Stimulated activated CD4-positive, alpha-beta T cell treated with anti-CD3 and anti-CD28 coated beads, TNF-alpha, amount 100 ng/mL, for 4 hours (primary cell): Measurements from ENCODE around the gene MFN2.
"Not testable (repeated sequence)": the region's sequence is repeated elsewhere in the genome, so short reads cannot be mapped to it uniquely, and the experiment has no call there.

Experiments
- DNase-seq, 3 experiments: peaks; one replicate each; pipeline ENCODE4 v3.0.0-alpha.2; 2020; ENCODE audit warnings: low read depth in 3 of 3

The MFN2 gene

DNA sequence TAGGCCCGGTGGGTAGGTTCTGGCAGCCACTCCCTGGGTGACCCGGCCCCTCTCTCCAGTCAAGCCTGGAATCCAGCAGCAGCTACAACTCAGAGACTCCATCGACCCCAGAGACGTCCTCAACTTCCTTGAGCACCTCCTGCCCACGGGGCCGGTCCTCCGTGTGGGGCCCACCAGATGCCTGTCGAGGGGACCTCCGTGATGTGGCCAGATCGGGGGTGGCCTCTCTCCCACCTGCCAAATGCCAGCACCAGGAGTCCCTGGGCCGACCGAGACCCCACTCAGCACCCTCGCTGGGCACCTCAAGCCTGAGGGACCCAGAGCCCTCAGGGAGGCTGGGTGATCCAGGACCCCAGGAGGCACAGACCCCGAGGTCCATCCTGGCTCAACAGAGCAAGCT lies 41.8 kb downstream of the MFN2 start:
- DNase-seq: no peak

DNA sequence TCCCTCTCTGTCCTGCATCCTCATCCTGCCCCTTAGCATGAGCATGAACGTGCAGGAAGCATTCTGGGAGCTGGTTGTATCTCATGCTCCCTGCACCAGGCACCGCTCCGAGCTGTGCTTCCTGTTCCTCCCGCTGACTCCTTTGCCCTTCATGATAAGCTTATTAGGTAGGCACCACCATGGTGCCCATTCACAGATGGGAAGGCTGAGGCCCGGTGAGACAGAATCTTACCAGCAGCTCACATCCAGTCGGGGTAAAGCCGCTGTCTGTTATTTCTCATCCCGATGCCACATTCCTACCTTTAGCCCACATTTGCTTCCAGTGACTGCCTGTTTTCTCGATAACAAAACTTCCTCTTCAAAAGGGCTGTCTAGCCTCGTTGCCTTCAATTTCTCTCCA lies 46.3 kb downstream of the MFN2 start:
- DNase-seq: no peak

DNA sequence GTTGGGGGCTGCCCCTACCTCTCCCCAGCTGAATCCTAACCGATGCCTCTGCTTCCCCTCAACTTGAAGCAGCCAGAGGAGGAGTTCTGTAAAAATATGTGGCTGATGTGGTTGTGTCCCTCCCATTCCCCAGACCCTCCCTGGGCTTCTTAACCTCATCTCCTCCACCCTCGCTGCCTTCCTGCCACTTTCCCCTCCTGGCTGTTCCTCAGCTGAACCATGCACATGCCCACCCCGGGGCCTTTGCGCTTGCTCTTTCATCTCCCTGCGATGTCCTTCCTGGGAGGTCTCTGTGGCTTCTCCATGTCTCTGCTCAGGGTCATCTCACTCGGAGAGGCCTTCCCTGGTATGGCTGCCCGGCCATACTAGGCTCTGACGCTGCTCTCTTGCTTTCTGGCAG lies 48.0 kb downstream of the MFN2 start:
- no peak for DNase-seq

DNA sequence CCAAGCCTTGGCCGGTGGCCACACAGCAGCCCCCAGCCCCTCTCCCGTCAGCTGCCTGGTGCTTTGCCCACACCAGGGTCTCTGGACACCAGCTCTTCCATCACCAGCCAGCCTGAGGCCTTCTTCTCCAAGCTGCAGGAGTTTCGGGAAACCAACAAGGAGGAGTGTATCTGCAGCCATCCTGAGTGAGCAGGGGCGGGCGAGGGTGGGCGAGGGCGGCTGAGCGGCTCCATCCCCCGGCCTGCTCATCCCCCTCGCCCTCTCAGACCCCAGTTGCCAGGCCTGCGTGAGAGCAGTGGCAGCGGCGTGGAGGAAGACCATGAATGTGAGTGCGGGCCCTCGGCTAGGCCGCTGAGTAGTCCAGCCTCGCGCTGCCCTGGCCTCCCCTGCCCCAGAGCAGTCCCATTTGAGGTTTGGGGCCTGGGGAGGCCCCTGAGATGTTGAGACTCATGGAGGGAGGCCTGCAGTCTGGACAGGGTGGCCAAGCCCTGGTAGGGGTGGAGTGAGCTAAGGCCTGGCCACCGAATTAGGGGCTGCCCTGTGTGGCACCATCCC lies 48.8 kb downstream of the MFN2 start:
- no peak for DNase-seq

DNA sequence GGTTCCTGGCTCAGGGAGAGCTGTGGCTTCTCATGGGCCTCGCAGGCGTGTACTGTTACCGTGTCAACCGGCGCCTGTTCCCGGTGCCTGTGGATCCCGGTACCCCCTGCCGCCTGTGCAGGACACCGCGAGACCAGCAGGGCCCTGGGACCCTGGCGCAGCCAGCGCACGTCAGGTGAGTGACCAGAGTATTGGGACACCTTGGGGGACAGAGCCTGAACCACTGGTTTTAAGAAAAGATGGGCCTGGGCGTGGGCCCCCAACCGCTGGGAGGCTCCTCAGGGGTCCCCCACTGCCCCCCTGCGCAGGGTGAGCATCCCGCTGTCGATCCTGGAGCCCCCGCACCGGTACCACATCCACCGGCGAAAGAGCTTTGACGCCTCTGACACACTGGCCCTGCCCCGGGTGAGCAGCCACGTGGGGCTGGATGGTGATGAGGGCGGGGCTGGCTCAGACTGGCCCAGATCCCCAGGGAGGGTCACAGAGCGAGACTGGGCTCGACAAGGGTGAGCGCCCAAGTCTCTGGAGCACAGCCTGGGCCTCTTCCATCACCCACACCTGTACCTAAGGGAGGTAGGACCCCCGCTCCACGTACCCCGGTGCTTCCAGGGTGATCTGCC lies 49.6 kb downstream of the MFN2 start:
- no peak for DNase-seq

DNA sequence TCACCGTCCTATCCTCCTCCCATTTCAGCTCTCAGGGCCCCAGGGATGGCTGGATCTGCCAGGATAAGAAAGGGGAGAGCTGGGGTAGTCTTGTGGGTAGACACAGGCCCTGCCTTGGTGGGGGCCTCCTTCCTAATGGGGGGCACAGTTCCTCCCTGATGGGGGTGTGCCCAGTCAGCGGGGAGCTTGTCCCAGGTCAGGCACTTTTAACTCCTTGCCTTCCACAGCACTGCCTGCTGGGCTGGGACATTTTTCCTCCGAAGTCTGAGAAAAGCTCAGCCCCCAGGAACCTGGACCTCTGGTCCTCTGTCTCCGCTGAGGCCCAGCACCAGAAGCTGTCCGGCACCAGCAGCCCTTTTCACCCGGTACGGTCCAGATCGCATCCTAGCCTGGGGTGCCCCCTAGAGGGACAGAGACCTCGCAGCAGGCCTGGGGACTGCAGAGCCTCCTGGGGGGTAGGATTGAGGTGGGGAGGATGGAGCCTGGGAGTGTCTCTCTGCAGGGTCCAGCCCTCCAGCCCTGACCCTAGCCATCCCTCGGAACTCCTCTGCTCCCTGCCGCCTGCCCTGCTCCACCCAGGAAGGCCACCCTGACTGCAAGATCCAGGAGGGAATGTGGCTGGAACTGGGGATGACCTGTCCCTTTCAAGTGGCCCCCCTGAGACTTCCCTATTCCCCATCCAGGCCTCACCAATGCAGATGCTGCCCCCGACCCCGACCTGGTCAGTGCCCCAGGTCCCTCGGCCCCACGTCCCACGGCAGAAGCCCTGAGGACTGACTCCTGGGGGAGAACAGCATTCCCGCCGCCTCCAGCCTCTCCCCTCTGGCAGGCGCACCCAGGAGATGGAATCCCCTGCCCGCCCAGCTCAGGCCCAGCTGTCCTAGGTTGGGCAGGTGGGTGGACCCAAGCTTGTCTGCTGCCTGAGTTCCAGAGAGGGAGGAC lies 51.1 kb downstream of the MFN2 start:
- no peak for DNase-seq

DNA sequence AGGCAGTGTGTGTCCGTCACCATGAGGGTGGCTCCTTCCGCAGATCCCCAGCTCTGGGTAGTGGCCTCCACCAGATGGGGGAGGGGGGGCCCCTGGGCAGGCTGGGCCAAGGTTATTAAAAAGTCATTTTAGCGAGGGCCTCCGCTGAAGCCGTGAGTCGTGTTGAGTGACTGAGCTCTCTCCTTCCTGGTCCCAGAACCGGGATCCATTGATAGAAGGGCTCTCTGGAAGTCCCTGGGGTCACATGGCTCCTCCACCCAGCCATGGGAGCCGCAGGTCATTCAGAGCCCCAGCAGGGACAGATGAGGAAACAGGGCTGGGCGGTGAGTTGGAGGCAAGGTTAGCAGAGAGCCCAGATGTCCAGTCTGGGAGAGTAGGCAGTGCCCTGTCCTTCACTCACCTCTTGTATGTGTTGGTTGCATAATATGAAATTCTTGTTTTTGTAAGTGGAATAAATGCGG lies 51.9 kb downstream of the MFN2 start:
- DNase-seq: no peak

DNA sequence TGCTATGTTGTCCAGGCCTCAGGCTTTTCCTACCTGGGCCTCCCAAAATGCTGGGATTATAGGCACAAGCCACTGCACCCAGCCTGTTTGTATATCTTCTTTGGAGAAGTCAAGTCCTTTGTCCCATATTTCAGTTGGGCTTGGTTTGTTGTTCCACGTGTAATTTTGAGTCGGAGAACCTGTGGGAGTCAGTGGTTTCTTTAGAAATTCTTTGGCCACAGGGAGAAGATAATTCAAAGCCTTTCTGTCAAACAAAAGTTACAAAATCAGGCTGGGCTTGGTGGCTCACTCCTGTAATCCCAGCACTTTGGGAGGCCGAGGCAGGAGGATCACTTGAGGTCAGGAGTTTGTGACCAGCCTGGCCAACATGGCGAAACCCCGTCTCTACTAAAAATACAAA lies 53.2 kb downstream of the MFN2 start:
- not testable (repeated sequence) for DNase-seq

DNA sequence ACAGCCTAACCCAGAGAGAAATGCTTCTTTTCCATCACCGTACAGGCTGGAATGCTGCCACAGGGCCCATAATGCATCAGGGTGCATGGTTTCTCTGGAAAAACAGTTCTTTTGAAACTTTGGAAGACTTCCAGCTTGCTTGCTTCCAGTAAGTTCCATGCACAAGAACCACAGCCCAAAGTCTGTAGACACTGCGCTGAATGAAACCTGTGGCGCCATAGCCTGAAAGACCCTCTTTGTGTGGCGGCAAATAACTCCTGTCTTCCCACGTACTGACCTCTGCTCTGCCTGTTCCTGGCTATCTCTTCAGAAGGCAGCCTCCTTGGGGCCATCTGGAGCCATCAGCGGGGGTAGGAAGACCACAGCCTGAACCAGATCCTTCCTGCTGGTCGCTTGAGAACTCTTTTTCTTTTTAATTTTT lies 54.1 kb downstream of the MFN2 start:
- no peak for DNase-seq

DNA sequence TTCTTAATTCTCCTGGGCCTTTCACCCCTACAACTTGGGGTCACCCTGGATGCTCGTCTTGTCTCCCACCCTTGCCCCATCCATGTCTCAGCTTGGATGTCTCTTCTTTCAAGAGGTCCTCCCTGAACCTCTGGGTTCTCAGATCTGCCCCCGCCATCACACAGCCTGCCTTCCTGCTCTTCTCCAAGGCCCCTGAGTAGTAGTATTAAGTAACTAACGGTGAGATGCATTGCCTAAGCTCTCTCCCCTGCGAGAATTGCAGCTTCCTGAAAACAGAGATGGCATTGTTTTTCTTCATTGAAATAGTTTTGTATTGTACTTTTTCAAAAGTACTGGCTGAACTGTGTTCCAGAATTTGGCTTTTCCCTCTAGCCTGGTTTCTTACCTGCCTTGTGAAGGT lies 55.1 kb downstream of the MFN2 start:
- DNase-seq: no peak

DNA sequence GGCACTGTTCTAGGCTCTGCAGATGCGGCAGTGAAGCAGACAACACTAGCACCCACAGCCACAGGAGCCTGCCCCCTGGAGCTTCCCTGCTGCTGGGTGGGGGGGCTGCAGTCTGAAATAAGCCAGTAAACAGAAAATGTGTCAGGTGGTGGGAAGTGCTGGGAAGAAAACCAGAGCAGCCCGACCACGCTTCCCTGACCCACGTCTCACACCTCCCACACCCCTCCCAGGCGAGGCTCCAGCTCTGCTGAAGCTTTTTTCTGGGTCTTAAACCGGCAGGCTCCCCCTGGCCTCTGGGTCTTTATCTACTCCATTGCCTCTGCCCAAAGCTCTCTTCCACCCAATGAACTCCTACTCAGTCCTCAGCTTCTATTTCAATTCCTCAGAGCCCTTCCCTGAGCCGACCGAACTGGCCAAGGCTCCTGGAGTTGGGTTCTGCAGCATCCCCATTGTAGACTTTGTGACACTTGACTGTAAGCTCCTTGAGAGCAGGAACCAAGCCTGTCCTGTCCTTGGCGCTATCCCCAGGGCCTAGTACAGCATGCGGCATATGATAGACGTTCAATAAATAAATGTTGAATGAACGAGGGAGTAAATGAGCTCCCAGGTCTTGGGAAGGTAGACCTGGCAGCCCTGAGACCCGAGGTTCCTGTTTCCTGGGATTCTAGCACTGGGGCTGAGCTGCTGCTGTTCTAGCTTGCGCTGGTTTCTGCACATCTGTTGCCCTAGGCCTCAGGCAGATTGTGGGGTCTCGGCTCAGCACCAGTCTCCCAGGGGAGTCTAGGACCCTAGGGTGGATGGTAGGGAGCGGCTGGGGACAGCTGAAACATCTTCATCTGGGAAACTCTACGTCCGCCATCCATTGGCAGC lies 57.5 kb downstream of the MFN2 start:
- DNase-seq: no peak

DNA sequence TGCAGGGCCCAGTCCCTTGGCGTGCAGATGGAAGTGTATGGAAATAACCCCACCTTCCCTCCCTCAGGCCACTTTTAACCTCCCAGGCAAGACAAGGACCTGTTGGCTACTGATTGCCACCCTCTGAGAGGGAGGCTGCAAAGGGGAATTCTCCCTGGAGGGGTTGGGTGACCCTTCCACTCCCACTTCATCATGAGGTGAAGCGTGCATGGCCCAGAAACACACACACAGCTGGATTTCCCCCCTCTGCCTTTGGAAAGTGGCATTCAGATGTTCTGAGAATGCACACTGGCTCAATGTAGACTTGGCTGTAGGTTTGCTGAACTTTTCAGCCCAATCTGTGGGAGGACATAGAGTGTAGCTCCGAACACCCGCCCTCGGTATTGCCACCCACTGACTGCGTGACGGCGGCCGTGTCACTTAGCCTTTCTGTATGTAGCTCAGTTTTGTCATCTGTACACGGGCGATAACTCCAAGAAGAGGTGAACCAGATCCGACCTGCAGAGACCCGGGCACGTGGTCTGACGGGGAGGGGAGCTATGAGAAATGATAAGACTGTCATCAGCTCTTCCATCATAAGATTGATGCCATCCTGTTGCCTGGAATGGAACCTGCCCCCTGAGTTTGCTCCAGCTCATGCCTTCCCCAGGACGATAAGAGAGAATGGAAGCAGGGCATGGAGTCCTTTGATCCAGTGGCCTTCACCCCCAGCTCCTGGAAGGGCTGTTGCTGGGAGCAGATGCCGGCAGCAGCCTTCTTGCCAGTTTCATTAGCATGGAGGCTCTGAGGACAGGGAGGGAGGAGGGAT lies 58.3 kb downstream of the MFN2 start:
- no peak for DNase-seq

DNA sequence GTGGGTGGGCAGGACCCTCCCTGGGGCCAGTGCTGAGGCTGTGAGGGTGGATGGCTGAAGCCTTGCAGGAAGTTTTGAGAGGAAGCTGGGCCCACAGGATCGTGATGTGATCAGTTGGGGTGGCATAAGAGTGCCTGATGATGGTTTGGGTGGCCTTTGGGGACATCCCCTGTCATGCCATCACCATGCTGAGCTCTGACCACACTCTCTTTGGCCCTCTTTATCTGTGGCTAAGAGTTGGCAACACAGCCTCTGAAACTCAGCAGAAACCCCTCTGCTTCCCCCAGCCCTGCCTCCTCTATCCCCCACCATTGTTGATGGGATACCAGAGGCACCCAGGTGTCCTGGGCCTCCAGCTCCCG lies 58.9 kb downstream of the MFN2 start:
- no peak for DNase-seq

DNA sequence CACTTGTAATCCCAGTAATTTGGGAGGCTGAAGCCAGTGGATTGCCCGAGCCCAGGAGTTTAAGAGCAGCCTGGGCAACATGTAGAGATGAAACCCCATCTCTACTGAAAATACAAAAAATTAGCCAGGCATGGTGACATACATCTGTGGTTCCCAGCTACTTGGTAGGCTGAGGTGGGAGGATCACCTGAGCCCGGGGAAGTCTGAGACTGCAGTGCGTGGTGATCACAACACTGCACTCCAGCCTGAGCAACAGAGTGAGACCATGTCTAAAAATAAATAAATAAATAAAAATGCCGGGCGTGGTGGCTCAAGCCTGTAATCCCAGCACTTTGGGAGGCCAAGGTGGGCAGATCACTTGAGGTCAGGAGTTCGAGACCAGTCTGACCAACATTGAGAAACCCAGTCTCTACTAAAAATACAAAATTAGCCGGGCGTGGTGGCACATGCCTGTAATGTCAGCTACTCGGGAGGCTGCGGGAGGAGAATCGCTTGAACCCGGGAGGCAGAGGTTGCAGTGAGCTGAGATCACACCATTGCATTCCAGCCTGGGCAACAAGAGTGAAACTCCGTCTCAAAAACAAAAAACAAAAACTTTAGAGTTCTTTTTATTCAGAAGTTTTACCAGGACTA lies 59.7 kb downstream of the MFN2 start:
- not testable (repeated sequence) for DNase-seq

DNA sequence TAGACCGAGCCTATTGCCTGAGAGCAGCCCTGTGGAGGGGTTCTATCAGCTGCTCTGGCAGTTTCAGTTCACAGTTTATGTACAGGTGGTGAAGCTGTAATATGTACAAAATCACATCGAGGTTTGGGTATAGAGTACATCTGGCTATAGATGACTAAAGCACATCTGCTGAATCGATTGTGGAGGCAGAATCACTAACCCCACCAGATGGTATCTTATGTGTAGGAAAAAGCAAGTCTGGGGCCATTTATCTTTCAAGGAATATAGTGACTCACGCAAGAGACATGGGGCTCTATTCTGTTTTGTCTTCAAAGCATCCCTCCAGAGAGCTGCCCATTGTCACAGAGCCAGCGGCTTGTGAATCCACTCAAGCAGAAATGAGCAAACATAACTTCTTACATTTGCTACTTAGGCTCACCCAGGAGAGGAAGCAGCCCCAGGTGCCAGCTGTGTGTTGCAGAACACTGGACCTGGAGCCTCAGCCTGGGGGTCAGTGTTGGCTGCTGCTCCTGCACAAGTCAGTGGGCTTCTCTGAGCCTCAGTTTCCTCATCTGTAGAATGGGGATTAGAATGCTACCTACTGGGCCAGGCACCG lies 60.3 kb downstream of the MFN2 start:
- DNase-seq: no peak

DNA sequence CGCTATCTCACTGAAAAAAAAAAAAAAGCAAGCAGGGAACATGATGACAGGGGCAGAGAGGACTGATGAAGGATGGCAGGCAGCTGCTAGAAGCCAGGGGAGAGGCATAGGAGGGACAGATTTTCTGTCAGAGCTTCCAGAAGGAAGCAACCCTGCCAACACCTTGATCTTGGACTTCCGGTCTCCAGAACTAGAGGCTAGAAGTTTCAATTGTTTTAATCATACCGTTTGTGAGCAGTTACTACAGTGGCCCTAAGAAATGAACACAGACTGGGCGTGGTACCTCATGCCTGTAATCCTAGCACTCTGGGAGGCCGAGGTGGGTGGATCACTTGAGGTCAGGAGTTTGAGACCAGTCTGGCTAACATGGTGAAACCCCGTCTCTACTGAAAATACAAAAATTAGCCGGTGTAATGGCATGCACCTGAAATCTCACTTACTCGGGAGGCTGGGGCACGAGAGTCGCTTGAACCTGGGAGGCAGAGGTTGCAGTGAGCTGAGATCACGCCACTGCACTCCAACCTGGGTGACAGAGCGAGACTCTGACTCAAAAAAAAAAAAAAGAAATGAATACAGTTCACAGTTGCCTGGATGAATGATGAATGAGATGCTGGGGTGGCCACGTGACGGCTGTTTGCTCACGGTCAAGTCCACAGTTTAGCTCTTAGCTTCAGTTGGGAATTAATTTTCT lies 64.1 kb downstream of the MFN2 start:
- DNase-seq: not testable (repeated sequence)

DNA sequence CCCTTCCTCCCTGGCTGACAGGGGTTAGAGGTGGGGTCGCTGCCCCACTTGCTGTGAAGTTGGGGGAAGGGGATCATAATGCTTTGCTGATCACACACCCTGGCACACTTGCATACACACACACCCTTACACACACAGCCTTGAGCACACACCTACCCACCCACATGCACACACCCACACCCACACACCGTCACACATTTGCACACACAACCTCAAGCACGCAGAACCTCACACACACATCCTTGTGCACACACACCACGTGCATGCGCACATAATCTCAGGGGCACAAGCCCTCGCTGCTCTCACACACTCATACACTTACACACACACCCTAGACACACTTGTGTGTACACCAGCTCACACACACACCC lies 66.5 kb downstream of the MFN2 start:
- no peak for DNase-seq

DNA sequence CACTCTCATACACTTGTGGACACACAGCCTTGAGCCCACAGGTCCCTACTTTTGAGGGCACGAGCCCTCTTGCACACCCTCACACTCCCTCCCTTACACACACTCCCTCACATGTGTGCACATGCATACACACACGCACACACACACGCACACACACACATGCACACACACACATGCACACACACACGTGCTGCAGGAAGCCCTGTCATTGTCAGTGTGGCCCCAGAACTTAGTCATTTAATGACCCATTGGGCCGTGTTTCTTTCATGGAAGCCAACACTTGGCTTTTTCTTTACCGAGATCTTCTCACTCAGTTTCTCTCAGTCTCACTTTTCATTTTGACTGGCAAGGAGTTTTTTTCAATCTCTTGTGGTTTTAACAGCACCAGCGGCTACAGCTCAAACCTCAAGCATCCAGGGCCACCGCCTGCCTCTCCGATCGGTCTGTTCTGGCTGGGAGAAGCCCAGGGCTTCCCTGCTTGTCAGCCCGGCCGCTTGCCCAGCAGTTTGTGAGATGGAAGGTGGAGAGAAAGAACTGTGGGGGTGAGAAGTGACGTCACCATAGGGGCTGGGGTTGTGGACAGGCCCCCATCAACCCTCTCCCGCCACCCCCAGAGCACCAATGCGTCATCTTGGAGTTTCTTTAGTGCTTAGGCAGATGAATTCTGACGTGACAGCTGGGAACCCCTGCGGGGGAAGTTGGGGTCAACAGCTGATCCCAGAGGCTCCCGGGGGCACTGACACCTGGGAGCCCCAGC lies 67.1 kb downstream of the MFN2 start:
- peak in 2 of 3 experiments; percentile 21 to 45 for DNase-seq

DNA sequence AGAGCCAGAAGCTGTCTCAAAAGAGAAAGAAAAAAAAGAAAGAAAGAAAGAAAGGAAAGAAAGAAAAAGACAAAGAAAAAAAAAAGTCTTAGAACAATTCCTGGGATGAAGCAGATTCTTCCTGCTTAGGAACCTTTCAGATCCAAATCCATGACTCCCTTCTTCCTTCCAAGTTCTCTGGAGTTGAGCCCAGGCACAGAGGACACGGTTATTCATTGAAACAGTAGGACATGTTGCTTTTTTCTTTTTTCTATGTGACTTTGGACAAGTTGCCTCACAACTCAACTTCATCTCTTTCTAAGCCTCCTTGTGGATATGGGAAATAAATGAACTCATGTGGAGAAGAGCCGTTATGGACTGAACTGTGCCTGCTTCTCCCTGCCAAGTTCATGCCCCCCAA lies 68.1 kb downstream of the MFN2 start:
- no peak for DNase-seq
